GM20000 (cell line): Measurements from ENCODE around the gene CFAP74.

Experiments used
- DNase-seq: peaks from one replicate; pipeline ENCODE4 v3.0.0; 2012; ENCODE audit warnings: low spot score
- TF ChIP-seq, protein P1 (sequence below): IDR thresholded peaks from 2 replicates; pipeline ENCODE4 v1.5.1; 2012; ENCODE audit warnings: mild to moderate bottlenecking, control low read depth; ENCODE audit errors: extremely low read depth, missing control alignments

CFAP74 gene

DNA sequence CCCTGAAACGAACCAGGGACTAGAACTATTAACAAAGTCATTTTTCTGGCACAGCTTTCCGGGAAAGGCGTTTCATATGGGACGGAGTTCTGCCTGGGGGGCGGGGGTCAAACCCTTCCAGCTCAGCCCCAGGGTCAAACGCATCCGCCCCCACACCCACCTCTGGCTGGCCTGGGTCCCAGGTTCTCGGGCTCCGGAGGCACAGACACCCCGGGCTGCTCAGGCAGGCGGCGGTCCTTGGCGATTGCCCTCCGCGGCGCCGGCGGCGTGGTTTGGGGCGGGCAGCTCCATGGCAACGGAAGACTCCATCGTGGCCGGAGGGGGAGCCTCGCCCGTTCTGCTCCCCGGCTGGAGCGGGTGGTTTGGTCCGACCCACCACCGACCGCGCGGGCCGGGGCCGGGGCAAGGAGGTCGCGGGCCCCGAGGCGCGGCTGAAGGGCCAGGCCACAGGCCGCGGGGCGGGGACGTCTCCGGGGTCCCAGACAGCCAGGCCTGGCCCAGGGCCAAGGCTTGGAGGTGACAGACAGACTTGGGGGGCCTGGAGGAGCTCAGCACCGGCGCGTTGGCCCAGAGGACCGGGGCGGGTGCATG, at the start of gene CFAP74:
TSS of gene CFAP74 (minus strand) at position 246 of the 591 bp plus-strand sequence. CDS start 12,830 bp downstream, outside the sequence.
- TF ChIP-seq, protein P1, sequence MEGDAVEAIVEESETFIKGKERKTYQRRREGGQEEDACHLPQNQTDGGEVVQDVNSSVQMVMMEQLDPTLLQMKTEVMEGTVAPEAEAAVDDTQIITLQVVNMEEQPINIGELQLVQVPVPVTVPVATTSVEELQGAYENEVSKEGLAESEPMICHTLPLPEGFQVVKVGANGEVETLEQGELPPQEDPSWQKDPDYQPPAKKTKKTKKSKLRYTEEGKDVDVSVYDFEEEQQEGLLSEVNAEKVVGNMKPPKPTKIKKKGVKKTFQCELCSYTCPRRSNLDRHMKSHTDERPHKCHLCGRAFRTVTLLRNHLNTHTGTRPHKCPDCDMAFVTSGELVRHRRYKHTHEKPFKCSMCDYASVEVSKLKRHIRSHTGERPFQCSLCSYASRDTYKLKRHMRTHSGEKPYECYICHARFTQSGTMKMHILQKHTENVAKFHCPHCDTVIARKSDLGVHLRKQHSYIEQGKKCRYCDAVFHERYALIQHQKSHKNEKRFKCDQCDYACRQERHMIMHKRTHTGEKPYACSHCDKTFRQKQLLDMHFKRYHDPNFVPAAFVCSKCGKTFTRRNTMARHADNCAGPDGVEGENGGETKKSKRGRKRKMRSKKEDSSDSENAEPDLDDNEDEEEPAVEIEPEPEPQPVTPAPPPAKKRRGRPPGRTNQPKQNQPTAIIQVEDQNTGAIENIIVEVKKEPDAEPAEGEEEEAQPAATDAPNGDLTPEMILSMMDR = no peak
- DNase-seq = no peak

DNA sequence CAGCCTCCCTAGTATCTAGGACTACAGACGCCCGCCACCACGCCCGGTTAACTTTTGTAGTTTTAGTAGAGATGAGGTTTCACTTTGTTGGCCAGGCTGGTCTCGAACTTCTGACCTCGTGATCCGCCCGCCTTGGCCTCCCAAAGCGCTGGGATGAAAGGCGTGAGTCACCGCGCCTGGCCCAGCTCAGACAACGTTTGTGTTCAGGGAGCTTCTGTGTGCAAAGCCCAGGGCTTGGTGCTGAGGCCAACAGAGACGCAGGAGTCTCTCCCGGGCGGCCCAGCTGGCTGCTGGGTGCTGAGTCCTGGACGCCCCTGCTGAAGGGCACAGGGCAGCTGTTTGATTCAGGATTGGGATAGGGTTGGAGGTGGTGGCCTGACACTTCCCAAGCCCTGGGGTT, 49.6 kb upstream of the CFAP74 start:
- no peak for DNase-seq
- TF ChIP-seq, protein P1 = no peak

GRCh38 chr1:2052756-2053155, 49.2 kb upstream of the CFAP74 start:
- TF ChIP-seq, protein P1 = no peak

DNA sequence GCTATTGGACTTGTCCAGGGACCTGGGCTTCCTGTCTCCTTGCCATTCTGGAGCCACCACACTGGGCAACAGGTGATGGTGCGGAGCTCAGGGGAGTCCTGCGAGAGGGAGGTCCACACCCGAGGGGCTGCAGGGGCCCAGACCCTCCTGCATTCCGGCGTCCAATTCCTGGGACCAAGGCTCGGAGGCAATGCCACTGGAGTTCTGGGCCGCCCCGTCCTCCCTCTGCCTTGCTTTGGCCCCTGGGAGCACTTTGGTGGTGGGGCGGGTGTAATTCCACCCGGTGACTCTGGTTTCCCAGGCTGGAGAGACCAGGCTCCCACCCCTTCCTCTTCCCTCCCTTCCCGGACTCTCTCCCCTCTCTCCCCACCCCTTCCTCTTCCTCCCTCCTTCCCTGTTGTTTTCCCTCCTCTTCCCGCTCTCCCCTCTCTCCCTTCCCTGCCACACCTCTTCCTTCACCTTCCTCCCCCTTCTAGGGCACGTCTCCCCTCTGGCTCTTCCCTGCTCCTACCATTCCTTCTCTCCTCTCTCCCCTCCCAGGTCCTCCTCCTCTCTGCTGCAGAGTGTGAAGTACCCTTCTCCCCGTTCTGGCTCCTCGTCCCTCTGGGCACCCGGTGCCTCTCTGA, 48.6 kb upstream of the CFAP74 start:
- TF ChIP-seq, protein P1 = no peak

More at GRCh38 chr1:2052756-2053155, 49.2 kb upstream of the CFAP74 start:
- DNase-seq = no peak

GRCh38 chr1:2050793-2051682, 47.5 kb upstream of the CFAP74 start:
- no peak for DNase-seq
- TF ChIP-seq, protein P1 = no peak

More for the DNA sequence above, 48.6 kb upstream of the CFAP74 start:
- DNase-seq = no peak

GRCh38 chr1:2050461-2050792, 46.8 kb upstream of the CFAP74 start:
- DNase-seq = no peak
- TF ChIP-seq, protein P1 = no peak
